ENCODE measurements around the gene DPYSL3. TPM values are rescaled to one million over a fixed set of nuclear protein-coding genes. Genes with fewer than 3 reads are reported as not detected.

The DPYSL3 gene
- 100 to 1,000 TPM; 175 to 475 (median 290) TPM for total RNA-seq

GRCh38 chr5:147509710-147510651 lies at the start of gene DPYSL3:
DPYSL3 (minus strand) TSS chr5:147510068; CDS start chr5:147509858, 210 bp downstream.
- 0 to 8% methylated on average over 2 to 6 of the region's 66 CpGs for WGBS, 2 donors (ENCODE audit: low coverage in 1 of 2)
- H3K4me1 ChIP-seq: peaks cover 0 to 48% (median 0%) of the 10 kb centered on the region in 3 donors

DNA sequence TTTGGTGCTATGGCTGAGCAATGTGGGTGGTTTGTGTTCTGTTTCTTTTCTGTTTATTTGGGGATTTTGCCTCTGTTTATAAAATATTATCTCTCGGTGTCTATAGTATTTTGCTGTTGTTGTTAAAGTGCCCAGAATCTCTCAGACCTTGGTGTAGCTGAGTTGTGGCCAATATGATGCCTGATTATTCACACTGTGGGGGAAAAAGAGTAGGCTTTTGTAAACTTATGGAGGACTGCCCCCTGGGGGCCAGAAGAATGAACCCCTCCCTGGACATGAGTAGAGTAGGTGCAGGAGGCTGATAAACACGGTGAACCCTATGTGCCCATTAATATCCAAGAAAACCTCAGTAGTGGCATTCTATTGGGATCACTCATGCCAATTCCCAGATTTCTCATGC lies 49.0 kb upstream of the DPYSL3 start:
- WGBS, 2 donors (ENCODE audit: low coverage in 1 of 2): 0 to 22% methylated on average over 1 to 2 of the region's 2 CpGs
- TF ChIP-seq POLR2A (IDR thresholded peaks at IDR 0.05): no peak
- TF ChIP-seq, protein P1, sequence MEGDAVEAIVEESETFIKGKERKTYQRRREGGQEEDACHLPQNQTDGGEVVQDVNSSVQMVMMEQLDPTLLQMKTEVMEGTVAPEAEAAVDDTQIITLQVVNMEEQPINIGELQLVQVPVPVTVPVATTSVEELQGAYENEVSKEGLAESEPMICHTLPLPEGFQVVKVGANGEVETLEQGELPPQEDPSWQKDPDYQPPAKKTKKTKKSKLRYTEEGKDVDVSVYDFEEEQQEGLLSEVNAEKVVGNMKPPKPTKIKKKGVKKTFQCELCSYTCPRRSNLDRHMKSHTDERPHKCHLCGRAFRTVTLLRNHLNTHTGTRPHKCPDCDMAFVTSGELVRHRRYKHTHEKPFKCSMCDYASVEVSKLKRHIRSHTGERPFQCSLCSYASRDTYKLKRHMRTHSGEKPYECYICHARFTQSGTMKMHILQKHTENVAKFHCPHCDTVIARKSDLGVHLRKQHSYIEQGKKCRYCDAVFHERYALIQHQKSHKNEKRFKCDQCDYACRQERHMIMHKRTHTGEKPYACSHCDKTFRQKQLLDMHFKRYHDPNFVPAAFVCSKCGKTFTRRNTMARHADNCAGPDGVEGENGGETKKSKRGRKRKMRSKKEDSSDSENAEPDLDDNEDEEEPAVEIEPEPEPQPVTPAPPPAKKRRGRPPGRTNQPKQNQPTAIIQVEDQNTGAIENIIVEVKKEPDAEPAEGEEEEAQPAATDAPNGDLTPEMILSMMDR (IDR thresholded peaks at IDR 0.05): peak; percentile 65 to 86 (median 84)
- H3K27ac ChIP-seq: peak overlapping the region; percentile 36 to 89 (median 68)
- H3K27me3 ChIP-seq: no peaks in the 10 kb centered on the region
- peak; percentile 62 for ATAC-seq
- no peaks in the 10 kb centered on the region for H3K9me3 ChIP-seq
- peaks cover 8 to 32% (median 13%) of the 10 kb centered on the region in 3 donors for H3K4me1 ChIP-seq
- no peak overlapping the region for H3K4me3 ChIP-seq
- no peaks in the 10 kb centered on the region for H3K36me3 ChIP-seq

More at GRCh38 chr5:147509710-147510651, at the start of gene DPYSL3:
- Histone ChIP-seq H3K4me3 (peak within 1 kb of the TSS; percentile 75 to 82), H3K27me3 (no peaks in the 10 kb centered on the region), H3K9me3 (no peaks in the 10 kb centered on the region), H3K27ac (peak within 1 kb of the TSS; percentile 72 to 99 (median 94)), H3K36me3 (no peaks in the 10 kb centered on the region)
- peak; percentile 87 for ATAC-seq
- TF ChIP-seq EP300 (IDR thresholded peaks at IDR 0.05) (no peak), POLR2A (IDR thresholded peaks at IDR 0.05) (peak; percentile 70 to 91), POLR2AphosphoS5 (IDR thresholded peaks at IDR 0.05) (peak; percentile 88)
- TF ChIP-seq, protein P1 (IDR thresholded peaks at IDR 0.05): peak; percentile 10 to 71 (median 59)

GRCh38 chr5:147557876-147558745 lies 48.2 kb upstream of the DPYSL3 start:
- H3K4me1 ChIP-seq: peaks cover 8 to 39% (median 15%) of the 10 kb centered on the region in 3 donors
- H3K27me3 ChIP-seq: no peaks in the 10 kb centered on the region
- peak; percentile 50 for ATAC-seq
- no peak overlapping the region for H3K4me3 ChIP-seq
- no peaks in the 10 kb centered on the region for H3K9me3 ChIP-seq
- peak overlapping the region; percentile 36 to 89 (median 68) for H3K27ac ChIP-seq
- 53 to 57% methylated on average over 7 to 8 of the region's 8 CpGs for WGBS, 2 donors (ENCODE audit: low coverage in 1 of 2)
- no peaks in the 10 kb centered on the region for H3K36me3 ChIP-seq
- TF ChIP-seq POLR2AphosphoS5 (IDR thresholded peaks at IDR 0.05) (no peak), POLR2A (IDR thresholded peaks at IDR 0.05) (no peak), EP300 (IDR thresholded peaks at IDR 0.05) (no peak)
- TF ChIP-seq, protein P1 (IDR thresholded peaks at IDR 0.05): no peak

DNA sequence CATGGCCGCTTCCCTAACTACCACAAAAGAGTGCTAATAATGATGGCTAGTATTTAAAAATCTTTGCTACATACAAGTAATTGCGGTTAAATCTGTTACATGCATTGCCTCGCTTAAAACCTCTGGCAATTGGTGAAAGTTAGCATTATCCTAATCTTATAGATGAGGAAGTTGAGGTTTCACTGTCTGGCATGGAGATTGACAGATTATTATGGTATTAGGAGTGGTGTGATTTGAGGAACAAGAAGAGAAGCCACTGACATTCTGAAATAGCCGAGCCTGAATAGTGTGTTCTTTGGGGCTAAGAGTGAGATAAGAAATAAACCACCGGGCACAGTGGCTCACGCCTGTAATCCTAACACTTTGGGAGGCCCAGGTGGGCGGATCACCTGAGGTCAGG lies 45.3 kb upstream of the DPYSL3 start:
- Histone ChIP-seq H3K4me3 (no peak overlapping the region), H3K27me3 (no peaks in the 10 kb centered on the region), H3K9me3 (no peaks in the 10 kb centered on the region), H3K27ac (peak overlapping the region; percentile 88 to 93 (median 90)), H3K36me3 (no peaks in the 10 kb centered on the region), H3K4me1 (peaks cover 8 to 54% (median 15%) of the 10 kb centered on the region in 3 donors)
- TF ChIP-seq, protein P1 (IDR thresholded peaks at IDR 0.05): no peak
- no peak for TF ChIP-seq POLR2A (IDR thresholded peaks at IDR 0.05)
- no peak for TF ChIP-seq EP300 (IDR thresholded peaks at IDR 0.05)
- TF ChIP-seq POLR2AphosphoS5 (IDR thresholded peaks at IDR 0.05): no peak
- 65 to 75% methylated on average over 7 of the region's 7 CpGs for WGBS, 2 donors (ENCODE audit: low coverage in 1 of 2)
- no peak for ATAC-seq

Measured in gastroesophageal sphincter (tissue), 4 donors.